Measurements from ENCODE around the gene TENM3. TPM values are rescaled to one million over a fixed set of nuclear protein-coding genes. Genes with fewer than 3 reads are reported as not detected.

TENM3 gene
- polyA plus RNA-seq, 1 of the 3 experiments (the other 2 are of a cell fraction), result 10.4 TPM

GRCh38 chr4:182325848-182326255 is 82.7 kb downstream of the TENM3 start (continued):
- TF ChIP-seq TEAD4 (IDR thresholded peaks at IDR 0.05; ENCODE audit: borderline replicate concordance, insufficient read depth), result no peak
- no peak for TF ChIP-seq TAF1 (IDR thresholded peaks at IDR 0.05; ENCODE audit: borderline replicate concordance, low read depth, low read length)
- TF ChIP-seq RXRA (IDR thresholded peaks at IDR 0.05; ENCODE audit: borderline replicate concordance, low read depth), result no peak
- TF ChIP-seq TCF12 (IDR thresholded peaks at IDR 0.05), result no peak
- TF ChIP-seq JUND (IDR thresholded peaks at IDR 0.05), result no peak
- TF ChIP-seq FOSL2 (IDR thresholded peaks at IDR 0.05; ENCODE audit: borderline replicate concordance, low read depth), result no peak

GRCh38 chr4:182328505-182328904 is 85.3 kb downstream of the TENM3 start:
- no peak overlapping the region for H3K4me2 ChIP-seq
- H3K27ac ChIP-seq (ENCODE audit: low read depth in 2 of 2, low read length in 1 of 2), result no peak overlapping the region
- ChIA-PET POLR2A (no interaction called here), CTCF (no interaction called here)
- H3K9me2 ChIP-seq, result no peaks in the 10 kb centered on the region
- no peak for DNase-seq
- H3K9me3 ChIP-seq, result no peaks in the 10 kb centered on the region
- H4K20me1 ChIP-seq (ENCODE audit: insufficient read depth), result no peaks in the 10 kb centered on the region
- H3K4me1 ChIP-seq (ENCODE audit: control insufficient read depth in 1 of 2, insufficient read depth in 2 of 2, low read depth in 1 of 2, low read length in 1 of 2), result peaks cover 0 to 6% of the 10 kb centered on the region in 2 experiments; a peak in 2 of 4 replicates
- WGBS (ENCODE audit: low lambda C conversion rate), result 92% methylated on average over 7 of the region's 7 CpGs
- TF ChIP-seq PBX3 (IDR thresholded peaks at IDR 0.05) (no peak), GABPA (IDR thresholded peaks at IDR 0.05; ENCODE audit: low read depth) (no peak), MXI1 (IDR thresholded peaks at IDR 0.05; ENCODE audit: low read depth, low read length) (no peak), FOXM1 (IDR thresholded peaks at IDR 0.05; ENCODE audit: low read depth) (no peak), TEAD4 (IDR thresholded peaks at IDR 0.05; ENCODE audit: borderline replicate concordance, insufficient read depth) (no peak), SMC3 (IDR thresholded peaks at IDR 0.05; ENCODE audit: low read depth, low read length) (no peak), YY1 (IDR thresholded peaks at IDR 0.05; ENCODE audit: low read depth) (no peak), JUND (IDR thresholded peaks at IDR 0.05) (no peak), TAF1 (IDR thresholded peaks at IDR 0.05; ENCODE audit: borderline replicate concordance, low read depth, low read length) (no peak), EZH2phosphoT487 (IDR thresholded peaks at IDR 0.05; ENCODE audit: borderline replicate concordance, low read depth) (no peak), RFX5 (IDR thresholded peaks at IDR 0.05; ENCODE audit: low read length) (no peak)
- TF ChIP-seq, protein P1, sequence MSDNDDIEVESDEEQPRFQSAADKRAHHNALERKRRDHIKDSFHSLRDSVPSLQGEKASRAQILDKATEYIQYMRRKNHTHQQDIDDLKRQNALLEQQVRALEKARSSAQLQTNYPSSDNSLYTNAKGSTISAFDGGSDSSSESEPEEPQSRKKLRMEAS (IDR thresholded peaks at IDR 0.05; ENCODE audit: low read depth), result no peak
- H3K27me3 ChIP-seq (ENCODE audit: insufficient read depth), result no peaks in the 10 kb centered on the region
- H2AFZ ChIP-seq (ENCODE audit: low read depth), result no peak overlapping the region
- H3K4me3 ChIP-seq (ENCODE audit: low read depth in 2 of 2, low read length in 1 of 2), result no peak overlapping the region
- no peak overlapping the region for H3K9ac ChIP-seq
- H3K36me3 ChIP-seq (replicated peaks in 1 of 2; ENCODE audit: control insufficient read depth in 1 of 2, insufficient read depth in 2 of 2, low read length in 1 of 2), result no peaks in the 10 kb centered on the region
- H3K79me2 ChIP-seq (ENCODE audit: insufficient read depth), result no peaks in the 10 kb centered on the region
- H3F3A ChIP-seq (replicated peaks; ENCODE audit: insufficient read depth), result no peaks in the 10 kb centered on the region

DNA sequence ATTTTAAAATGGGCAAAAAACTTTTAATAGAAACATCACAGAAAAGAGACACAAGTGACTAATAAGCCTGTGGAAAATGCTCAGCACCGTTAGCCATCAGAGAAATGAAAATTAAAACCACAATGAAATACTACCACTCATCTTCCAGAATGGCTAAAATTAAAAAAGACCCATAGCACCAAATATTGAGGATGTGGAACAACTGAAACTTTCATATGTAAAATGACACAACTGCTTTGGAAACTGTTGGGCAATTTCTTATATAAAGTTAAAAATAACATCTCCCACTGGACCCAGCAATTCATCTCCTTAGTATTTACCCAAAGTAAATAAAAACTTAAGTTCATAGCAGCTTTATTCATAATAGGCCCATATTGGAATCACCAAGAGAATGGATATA is 94.2 kb downstream of the TENM3 start:
- no peak for DNase-seq
- H3K4me1 ChIP-seq (ENCODE audit: control insufficient read depth in 1 of 2, insufficient read depth in 2 of 2, low read depth in 1 of 2, low read length in 1 of 2), result no peaks in the 10 kb centered on the region; a peak in 1 of 4 replicates
- POLR2A ChIA-PET, result no interaction called here
- H3K9me3 ChIP-seq, result no peaks in the 10 kb centered on the region
- H3K79me2 ChIP-seq (ENCODE audit: insufficient read depth), result no peaks in the 10 kb centered on the region
- no peaks in the 10 kb centered on the region for H3K9me2 ChIP-seq
- WGBS (ENCODE audit: low lambda C conversion rate), result 52% methylated on average over 1 of the region's 1 CpG
- H3K27me3 ChIP-seq (ENCODE audit: insufficient read depth), result no peaks in the 10 kb centered on the region
- H3K9ac ChIP-seq, result no peak overlapping the region
- H3K4me2 ChIP-seq, result no peak overlapping the region
- H3F3A ChIP-seq (replicated peaks; ENCODE audit: insufficient read depth), result peaks cover 5% of the 10 kb centered on the region
- CTCF ChIA-PET, result no interaction called here
- H3K27ac ChIP-seq (ENCODE audit: low read depth in 2 of 2, low read length in 1 of 2), result no peak overlapping the region
- H4K20me1 ChIP-seq (ENCODE audit: insufficient read depth), result no peaks in the 10 kb centered on the region
- H3K4me3 ChIP-seq (ENCODE audit: low read depth in 2 of 2, low read length in 1 of 2), result no peak overlapping the region
- no peak overlapping the region for H2AFZ ChIP-seq (ENCODE audit: low read depth)
- no peaks in the 10 kb centered on the region for H3K36me3 ChIP-seq (replicated peaks in 1 of 2; ENCODE audit: control insufficient read depth in 1 of 2, insufficient read depth in 2 of 2, low read length in 1 of 2)
- TF ChIP-seq RFX5 (IDR thresholded peaks at IDR 0.05; ENCODE audit: low read length), result no peak
- no peak for TF ChIP-seq POLR2AphosphoS5 (IDR thresholded peaks at IDR 0.05; ENCODE audit: low read depth, low read length)
- no peak for TF ChIP-seq EP300 (IDR thresholded peaks at IDR 0.05; ENCODE audit: borderline replicate concordance in 1 of 2, low read depth in 1 of 2, low read length in 1 of 2)
- no peak for TF ChIP-seq EZH2phosphoT487 (IDR thresholded peaks at IDR 0.05; ENCODE audit: borderline replicate concordance, low read depth)
- no peak for TF ChIP-seq ZBTB33 (IDR thresholded peaks at IDR 0.05; ENCODE audit: borderline replicate concordance, low read depth)
- TF ChIP-seq MXI1 (IDR thresholded peaks at IDR 0.05; ENCODE audit: low read depth, low read length), result no peak
- TF ChIP-seq GATA2 (CRISPR knock-in tag; IDR thresholded peaks at IDR 0.05), result no peak
- TF ChIP-seq CHD2 (IDR thresholded peaks at IDR 0.05; ENCODE audit: low read length, partially characterized antibody), result no peak
- TF ChIP-seq, protein P1 (IDR thresholded peaks at IDR 0.05; ENCODE audit: low read depth), result no peak
- no peak for TF ChIP-seq SIN3A (IDR thresholded peaks at IDR 0.05; ENCODE audit: borderline replicate concordance, low read depth, low read length)
- TF ChIP-seq MEF2A (IDR thresholded peaks at IDR 0.05; ENCODE audit: borderline replicate concordance, low read depth), result no peak
- TF ChIP-seq TEAD4 (IDR thresholded peaks at IDR 0.05; ENCODE audit: borderline replicate concordance, insufficient read depth), result no peak
- TF ChIP-seq RAD21 (IDR thresholded peaks at IDR 0.05; ENCODE audit: low read length), result no peak
- no peak for TF ChIP-seq USF1 (IDR thresholded peaks at IDR 0.05; ENCODE audit: borderline replicate concordance, low read depth)
